ENCODE results near the gene ZFP69B.
A peak's percentile ranks its signal among the peaks of the same experiment; 100 is the strongest.
"Not testable (repeated sequence)": the region's sequence is repeated elsewhere in the genome, so short reads cannot be mapped to it uniquely, and the experiment has no call there.

The ZFP69B gene

DNA sequence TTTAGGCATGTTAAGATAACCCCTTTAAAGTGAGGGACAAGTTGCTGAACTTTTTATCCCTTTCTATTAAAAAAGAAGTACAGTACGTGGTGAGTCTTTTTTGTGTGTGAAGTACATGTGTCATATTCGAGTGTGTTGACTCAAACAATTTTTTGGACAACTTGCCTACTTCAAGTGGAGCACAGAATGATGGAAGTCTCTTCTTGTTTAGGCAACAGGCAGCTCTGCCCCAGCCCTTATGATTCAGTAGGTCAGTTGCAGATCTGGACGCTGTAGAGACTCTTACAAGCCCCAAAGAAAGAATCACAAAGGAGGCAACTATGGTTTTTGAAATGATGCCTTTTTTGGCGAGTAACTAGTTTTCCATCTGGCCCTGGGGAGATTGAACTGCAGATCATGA lies 14.4 kb upstream of the ZFP69B start:
- no peak for DNase-seq (ENCODE audit: low spot score)

DNA sequence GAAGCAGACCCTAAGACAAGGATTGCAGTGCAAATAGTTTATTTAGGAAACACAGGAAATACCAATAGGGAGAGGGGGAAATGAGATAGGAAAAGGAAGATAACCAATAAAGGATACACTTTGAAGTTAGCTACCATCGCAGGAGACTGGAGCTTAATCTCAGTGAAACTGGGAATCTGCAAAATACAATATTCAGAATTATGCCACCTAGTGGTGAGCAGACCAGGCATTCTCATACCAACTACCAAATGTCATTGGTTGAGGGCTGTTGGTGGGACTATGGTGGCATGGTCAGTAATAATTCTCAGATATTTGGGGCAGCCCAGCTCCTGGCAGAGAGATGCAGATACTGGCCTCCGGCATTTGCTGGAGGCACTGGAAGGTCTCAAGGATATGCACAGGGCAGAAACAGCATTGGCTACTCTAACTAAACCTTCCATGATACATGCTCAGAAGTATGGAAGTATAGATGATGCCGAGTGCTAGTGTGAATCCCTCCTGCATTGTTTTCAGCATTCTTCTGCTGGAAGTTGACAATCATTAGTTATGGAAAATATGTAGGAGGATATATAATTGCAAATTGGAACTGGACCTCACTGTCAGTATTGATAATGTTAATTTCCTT lies 11.8 kb upstream of the ZFP69B start:
- DNase-seq (ENCODE audit: low spot score) = peak; percentile 63

DNA sequence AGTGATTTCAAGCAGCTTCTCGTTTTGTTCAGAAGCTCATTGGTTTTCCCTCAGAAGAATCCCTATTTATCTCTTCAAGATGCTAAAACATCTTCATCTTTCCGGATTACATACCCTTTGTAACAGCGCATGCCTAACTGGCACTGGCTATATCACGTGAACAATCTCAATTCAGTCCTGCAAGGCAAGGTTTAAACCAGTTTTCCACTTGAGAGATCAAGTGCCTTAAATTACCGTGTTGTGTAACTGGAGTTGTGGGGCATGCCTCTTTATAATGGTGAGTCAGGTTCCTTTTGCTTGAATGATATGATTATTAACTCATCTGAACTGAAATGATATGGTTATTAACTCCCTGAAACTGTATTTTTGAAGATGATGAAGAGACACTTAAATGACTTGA lies 11.0 kb upstream of the ZFP69B start:
- no peak for DNase-seq (ENCODE audit: low spot score)

DNA sequence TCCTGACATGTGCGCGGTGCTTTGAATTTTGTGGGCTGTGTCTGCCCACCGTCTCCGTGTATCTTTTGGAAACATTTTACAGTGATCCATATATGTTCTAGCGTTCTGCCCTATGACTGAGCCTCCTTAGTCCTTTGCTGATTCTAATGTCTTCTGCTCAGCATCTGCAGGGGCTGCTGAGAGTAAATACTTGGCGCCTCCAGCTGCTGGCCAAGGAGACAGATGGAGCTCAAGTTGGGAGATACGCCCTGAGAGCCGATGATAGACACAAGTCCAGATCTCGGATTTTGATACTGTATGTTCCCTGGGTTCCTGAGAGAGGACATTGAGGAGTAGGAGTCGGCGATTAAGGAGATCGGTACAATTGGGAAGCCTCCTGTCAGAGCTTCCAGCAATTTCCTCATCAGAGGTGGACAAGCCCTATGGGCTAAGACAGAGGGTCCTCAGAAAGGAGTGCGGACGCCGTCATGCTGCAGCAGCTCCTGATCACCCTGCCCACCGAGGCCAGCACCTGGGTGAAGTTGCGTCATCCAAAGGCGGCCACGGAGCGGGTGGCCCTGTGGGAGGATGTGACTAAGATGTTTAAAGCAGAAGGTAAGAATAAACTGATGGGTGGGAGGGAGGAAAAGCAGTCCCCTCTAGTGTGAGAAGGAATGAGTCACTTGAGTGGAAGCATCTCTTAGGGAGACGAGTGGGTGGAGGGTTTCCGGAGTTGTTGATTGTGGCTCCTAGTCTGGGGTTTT lies 390 bp downstream of the ZFP69B start:
- peak; percentile 57 for DNase-seq (ENCODE audit: low spot score)

DNA sequence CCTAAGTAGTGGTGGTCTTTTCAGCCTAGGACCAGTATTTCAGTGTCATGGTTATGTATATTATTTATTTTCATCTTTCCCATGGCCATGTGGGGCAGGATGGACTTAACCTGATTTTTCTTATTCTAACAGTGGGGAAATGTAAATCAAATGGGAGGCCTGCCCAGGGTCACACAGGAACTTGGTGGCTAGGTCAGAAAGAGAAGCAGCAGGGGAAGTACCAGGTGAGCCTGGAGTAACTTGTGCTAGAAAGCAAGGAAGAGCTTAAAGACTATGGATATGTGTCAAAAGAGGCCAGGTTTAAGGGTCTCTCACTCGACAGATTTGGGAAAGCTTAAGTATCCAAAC lies 936 bp downstream of the ZFP69B start:
- DNase-seq (ENCODE audit: low spot score) = no peak

DNA sequence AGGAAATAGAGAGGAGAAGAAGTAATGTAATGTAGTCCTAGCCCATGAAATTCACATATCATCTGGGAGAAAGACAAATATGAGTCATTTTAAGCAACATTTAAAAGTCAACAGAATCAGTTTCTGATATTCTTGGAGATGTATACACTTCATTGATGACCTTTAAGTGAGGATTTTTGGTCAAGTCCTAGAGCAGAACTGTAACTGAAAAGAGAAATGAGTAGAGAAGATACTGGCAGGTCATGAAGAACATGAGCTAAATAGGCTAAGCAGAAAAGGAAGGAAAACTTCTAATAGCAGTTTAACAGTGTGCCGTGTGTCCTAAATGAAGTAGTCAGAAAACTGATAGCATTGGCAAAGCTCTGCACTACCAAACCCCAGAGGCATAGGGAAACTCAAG lies 4.6 kb downstream of the ZFP69B start:
- no peak for DNase-seq (ENCODE audit: low spot score)

DNA sequence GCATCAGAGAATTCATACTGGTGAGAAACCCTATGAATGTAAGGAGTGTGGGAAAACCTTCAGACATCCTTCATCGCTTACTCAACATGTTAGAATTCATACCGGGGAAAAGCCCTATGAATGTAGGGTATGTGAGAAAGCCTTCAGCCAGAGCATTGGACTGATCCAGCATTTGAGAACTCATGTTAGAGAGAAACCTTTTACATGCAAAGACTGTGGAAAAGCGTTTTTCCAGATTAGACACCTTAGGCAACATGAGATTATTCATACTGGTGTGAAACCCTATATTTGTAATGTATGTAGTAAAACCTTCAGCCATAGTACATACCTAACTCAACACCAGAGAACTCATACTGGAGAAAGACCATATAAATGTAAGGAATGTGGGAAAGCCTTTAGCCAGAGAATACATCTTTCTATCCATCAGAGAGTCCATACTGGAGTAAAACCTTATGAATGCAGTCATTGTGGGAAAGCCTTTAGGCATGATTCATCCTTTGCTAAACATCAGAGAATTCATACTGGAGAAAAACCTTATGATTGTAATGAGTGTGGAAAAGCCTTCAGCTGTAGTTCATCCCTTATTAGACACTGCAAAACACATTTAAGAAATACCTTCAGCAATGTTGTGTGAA lies 12.8 kb downstream of the ZFP69B start:
- DNase-seq (ENCODE audit: low spot score) = no peak

DNA sequence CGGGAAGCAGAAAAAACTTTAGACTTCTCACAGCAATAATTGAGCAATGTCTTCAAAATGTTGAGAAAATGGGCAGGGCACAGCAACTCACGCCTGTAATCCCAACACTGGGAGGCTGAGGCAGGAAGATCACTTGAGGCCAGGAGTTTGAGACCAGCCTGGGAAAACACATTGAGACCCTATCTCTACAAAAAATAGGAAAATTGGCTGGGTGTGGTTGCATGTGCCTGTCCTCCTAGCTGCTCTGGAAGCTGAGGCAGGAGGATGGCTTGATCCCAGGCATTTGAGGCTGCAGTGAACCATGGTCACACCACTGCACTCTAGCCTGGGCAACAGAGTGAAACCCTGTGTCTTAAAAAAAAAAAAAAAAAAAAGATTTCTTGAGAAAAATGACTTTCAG lies 19.1 kb downstream of the ZFP69B start:
- DNase-seq (ENCODE audit: low spot score) = no peak

DNA sequence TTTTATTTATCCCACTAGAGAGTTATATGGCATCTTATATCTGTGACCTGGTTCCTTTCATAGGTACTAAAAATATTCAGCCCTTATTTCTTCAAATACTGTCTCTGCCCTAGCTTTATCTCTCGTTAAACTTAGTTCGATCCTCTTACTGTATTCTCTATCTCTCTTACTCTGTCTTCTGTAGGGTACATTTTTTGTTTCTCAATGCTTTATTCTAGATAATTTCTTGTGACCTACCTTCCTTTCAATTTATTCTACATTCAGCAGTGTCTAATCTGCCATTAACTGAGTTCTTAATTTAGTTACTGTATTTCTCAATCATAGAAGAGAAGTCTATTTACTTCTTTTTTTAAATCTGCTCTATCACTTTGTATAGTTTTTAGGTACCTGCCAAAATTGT lies 25.0 kb downstream of the ZFP69B start:
- DNase-seq (ENCODE audit: low spot score) = no peak

DNA sequence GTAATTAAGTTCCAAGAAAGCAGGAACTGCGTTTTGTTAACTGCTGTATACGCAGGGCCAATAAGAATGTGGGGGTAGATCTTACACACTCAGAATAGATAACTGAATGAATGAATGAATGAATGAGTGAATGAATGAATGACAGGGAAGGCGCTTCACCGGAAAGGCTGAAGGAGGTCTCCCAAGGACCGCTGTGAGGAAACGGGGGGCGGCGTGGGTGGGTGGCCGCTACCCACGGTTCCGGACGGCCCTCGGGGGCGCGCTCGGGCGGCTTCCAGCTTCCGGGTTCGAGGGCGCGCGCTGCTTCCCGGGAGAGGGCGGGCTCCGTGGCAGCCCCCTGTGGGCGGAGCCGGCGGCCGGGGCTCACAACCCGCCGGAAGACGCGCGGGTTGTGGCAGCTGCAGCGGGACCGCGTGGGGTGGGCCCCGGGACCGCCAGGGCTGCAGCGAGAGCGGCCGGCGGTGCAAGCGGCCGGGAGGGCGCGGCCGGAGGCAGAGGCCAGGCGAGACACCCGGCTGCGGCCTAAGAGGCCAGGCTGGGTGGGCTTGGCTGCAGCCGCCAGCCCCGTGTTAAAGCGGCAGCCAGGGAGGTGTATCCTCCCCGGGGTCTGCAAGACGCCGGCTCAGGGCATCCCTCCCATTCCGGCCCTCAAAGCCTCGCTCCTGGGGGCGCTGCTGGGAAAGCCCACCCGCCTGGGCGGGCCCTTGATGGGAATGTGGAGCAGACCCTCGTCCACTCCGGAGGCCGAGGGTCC lies 26.8 kb downstream of the ZFP69B start, which contains the start of gene ZFP69:
ZFP69 (plus strand) TSS at position 367 of the 754 bp plus-strand sequence. CDS start 2,072 bp downstream, outside the sequence.
- peak; percentile 96 for DNase-seq (ENCODE audit: low spot score)

DNA sequence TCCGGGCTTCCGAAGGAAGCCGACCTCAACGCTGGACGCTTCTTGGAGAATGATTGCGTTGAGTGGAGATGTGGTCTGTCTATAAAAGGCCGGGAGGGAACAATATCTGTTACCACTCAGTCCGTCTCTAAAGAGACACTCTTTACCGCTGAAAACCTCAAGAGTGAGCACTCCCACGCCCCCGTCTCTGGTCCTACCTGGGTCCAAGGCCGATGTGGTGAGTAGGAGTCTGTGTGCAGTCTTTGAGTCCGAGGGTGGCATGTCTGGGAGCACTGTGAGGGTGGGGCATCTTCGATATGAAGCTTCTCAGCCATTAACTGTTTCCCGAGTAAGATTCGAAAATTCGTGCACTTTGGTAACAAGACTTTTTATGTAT lies 27.4 kb downstream of the ZFP69B start:
- peak; percentile 42 for DNase-seq (ENCODE audit: low spot score)

DNA sequence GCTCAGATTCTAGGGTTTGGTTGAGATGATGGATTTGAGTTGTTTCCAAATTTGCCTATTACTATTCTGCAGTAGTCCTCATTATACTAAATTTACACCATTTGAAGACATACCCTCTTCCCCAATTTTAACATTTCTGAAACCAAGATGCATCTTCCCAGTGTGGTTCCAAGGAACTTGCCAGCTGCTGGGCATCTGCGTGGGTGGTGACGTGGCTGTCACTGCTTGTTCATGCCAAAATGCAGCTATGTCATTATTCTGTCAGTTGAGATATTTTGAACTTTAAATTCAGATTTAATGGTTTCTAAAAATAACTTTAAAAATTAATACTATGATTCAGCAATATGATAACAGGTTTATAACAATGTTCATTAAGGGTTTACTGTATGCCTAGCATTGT lies 28.0 kb downstream of the ZFP69B start:
- DNase-seq (ENCODE audit: low spot score) = no peak

DNA sequence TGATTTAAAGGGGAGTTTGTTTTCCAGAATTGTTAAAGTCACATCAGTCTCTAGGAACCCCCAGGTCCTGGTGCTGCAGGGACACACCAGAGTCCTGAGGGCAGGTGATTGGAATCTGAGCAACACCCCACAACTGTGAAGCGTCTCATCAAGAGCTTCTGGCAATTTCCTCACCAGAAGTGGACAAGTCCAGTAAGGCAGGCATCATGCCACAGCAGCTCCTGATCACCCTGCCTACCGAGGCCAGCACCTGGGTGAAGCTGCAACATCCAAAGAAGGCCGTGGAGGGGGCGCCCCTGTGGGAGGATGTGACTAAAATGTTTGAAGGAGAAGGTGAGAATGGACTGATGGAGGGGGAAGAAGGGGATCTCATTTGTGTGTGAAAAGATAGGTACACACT lies 28.9 kb downstream of the ZFP69B start:
- no peak for DNase-seq (ENCODE audit: low spot score)

DNA sequence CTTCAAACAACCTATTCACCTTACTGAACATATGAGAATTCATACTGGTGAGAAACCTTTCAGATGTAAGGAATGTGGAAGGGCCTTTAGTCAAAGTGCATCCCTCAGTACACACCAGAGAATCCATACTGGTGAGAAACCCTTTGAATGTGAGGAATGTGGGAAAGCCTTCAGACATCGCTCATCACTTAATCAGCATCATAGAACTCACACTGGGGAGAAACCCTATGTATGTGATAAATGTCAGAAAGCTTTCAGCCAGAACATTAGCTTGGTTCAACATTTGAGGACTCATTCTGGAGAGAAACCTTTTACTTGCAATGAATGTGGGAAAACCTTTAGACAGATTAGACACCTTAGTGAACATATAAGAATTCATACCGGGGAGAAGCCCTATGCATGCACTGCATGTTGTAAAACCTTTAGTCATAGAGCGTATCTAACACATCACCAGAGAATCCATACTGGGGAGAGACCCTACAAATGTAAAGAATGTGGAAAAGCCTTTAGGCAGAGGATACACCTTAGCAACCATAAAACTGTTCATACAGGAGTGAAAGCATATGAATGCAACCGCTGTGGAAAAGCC lies 45.1 kb downstream of the ZFP69B start:
- no peak for DNase-seq (ENCODE audit: low spot score)

DNA sequence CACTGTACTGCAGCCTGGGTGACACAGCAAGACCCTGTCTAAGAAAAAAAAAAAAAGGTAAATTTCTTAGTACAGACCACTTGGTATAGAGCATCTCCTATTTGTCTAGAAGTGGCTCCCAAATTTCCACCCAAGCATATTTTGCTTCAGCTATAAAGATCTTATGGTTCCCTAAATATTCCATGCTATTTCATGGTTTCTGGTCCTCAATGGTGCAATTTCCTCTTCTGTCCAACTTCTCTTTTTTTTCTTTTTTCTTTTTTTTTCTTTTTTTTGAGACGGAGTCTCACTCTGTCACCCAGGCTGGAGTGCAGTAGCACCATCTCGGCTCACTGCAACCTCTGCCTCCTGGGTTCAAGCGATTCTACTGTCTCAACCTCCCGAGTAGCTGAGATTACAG lies 52.4 kb downstream of the ZFP69B start:
- DNase-seq (ENCODE audit: low spot score) = not testable (repeated sequence)

DNA sequence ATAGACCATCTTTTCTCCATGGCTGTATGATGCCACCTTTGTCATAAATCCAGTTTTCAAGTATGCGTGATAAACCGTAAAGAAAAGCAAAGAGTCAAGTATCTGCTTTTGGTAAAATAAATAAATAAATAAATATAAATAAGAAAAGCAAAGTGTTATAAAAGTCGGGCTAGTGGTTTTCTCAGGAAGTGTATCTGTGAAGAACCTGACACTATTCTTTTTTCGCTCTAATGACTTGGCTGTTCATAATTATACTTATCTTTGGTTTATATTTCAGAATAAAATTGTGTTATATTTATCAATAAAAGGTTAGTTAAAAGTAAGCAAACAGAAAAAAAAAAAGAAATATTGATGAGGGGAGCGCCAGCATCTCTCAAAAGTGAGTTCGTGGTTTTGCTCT lies 57.7 kb downstream of the ZFP69B start:
- DNase-seq (ENCODE audit: low spot score) = no peak

DNA sequence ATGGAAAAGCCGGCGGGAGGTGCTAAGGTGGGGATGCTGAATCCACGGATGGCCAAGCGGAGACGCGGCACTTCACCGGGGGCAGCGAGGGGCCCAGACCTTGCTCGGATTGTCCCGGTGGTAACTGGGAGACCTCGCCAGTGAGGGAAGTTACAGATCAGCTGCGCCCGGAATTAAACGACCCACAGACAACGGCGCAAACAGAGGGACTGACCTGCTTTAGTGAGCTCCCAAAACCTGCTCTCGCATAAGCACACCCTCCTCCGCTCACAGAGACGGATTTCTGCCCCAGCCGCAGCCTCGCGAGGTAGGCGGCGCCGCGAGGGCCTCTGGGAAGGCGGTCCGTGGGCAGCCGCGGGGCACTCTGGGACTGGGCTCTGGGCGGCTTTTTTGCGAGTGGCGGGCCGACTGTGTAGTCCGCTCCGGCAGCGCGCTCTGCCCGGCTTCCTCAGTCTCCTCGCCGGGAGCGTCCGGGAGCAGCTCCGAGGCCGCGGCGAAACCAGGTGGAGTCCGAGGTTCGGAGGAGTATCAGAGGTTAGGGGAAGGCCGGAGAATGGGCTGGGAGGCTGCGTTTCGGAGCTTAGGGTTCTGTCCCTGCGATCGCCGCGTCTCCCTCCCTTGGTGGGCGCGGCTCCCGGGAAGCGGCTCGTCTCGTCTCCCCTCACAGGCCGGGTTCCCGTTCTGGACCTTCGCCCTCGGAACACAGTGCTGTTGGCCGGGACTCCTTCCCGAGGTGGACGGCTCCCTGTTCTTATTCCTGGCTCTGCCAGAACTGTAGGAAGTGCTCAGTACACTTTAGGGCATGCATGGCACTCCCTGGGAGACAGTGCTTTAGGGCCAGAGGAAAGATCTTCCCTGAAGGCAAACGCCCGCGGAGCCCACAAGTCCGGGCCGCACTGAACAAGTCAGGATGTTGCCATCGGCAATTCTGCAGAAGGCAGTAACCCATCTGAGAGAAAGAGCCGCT lies 58.4 kb downstream of the ZFP69B start, which contains the start of gene EXO5:
EXO5 (plus strand) TSS at position 393 of the 967 bp plus-strand sequence. CDS start 5,778 bp downstream, outside the sequence.
- DNase-seq (ENCODE audit: low spot score) = peak; percentile 89

All from D341Med (cell line).